HG02759 (cell line): ENCODE data around the gene ELAVL1.
"Not testable (repeated sequence)": the region's sequence is repeated elsewhere in the genome, so short reads cannot be mapped to it uniquely, and the experiment has no call there.

Experiments
- ATAC-seq: cut with Tn5 transposase; IDR thresholded peaks from one replicate; pipeline ENCODE4 v1.9.1; 2021; ENCODE audit warnings: mild to moderate bottlenecking, moderate library complexity; ENCODE audit not compliant: unreplicated experiment

Gene ELAVL1

DNA sequence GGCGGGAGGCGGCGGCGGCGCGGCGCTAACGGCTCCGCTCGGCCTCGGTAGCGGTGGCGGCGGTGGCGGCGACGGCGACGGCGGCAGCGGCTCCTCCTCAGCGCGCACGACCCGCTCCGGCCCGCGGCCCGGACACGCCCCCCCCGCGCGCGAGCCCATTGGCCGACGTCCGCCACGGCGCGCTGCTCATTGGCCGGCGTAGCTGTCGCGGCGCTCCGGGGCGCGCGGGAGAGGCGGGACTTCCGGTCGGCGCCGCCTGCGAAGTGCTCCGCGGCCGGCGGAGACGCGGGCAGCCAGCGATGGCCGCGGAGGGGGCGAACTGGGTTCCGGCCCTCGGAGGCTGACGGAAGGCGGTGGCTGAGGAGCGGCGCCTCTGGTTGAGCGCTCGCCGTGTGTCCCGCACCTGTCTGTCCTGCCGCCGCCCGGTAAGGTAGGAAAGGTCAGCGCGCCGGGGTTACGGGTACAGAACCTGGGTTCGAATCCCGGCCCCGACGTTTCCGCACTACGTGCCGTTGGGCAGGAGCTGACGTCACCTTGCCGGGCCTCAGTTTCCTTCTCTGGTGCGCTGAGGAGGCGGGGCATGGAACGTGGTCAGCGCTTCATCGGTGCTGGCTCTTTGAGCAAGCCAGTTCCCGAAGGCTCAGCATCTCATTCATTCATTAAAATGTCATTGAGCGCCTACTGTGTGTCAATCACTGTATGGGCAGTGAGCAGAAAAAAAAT lies at the start of gene ELAVL1:
ELAVL1 (minus strand) TSS at position 108 of the 723 bp plus-strand sequence. CDS start 13,826 bp downstream, outside the sequence.
- peak; percentile 82 for ATAC-seq

DNA sequence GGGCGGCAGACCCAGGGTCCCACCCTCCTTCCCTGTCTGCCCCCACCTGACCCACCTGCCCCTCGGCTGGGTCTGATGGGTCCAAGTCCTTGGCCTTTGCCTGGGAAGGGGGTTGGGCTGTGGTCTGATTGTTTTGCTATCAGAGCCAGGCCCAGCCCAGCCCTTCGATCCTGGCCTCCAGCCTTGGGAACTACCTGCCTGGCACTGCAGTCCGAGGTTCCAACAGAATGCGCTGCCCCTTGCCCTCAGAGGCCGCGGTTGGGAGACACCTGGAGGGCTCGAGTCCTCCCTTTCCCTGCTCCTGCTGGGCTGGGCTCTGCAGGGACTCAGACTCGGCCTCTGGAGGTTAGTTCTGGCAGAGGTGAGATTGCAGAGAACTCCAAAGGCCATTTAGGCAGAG lies 48.7 kb upstream of the ELAVL1 start:
- ATAC-seq, result no peak

DNA sequence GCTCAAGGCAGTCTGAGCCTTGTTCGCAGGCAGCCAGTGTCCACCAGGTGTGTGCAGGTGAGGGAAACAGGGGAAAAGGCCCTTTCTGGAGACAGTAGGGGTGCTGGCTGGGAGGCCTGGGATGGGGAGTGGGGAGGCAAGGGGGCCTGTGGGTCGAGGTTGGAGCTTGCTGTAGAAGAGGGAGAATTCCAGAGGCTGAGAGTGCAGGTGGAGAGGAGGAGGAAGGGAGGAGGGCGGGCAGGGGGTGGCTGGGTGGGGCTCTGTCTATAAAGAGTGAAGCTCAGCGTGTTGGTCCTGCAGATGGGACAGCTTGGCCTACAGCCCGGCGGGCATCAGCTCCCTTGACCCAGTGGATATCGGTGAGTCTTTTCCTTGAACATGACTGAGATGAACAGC lies 47.0 kb upstream of the ELAVL1 start, which contains the start of gene CCL25:
CCL25 (plus strand) TSS at position 297 of the 396 bp plus-strand sequence. CDS start 290 bp downstream, outside the sequence.
- no peak for ATAC-seq

DNA sequence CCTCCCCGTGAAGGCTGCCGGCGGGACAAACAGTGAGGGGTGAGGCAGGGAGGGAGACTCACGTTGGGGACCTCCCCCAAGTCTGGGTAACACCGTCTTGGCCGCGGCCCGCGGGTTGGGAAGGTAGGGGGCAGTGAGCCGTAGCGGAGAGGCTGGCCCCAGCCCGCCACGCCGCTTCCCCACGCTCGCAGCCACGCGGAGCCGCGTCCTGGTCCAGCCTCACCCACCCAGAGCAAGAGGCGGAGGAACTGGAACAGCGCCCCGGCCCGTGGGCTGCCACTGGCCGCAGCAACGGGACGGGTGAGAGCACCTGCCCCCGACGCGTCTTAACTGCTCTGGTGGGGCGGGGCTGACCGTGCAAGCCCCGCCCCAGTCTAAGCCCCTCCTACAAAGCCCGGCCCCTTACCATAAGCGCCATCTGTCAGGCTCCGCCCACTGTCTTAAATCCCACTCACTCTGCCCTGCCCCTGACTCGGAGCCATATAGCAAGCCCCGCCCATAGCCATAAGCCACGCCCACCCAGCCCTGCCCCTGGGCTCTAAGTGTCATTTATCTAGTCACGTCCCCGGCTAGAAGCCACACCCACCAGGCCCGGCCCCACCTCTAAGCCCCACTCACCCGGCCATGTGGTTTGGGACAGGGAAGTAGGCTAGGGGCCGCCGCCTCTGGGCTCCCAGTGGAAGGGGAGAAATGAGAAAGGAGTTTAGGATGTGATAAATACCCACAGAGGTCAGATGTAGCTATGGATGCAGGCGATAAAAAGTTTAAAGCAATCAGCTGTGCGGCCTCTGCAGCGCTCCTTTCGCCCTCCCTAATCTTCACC lies 45.0 kb upstream of the ELAVL1 start:
- ATAC-seq, result peak; percentile 91

DNA sequence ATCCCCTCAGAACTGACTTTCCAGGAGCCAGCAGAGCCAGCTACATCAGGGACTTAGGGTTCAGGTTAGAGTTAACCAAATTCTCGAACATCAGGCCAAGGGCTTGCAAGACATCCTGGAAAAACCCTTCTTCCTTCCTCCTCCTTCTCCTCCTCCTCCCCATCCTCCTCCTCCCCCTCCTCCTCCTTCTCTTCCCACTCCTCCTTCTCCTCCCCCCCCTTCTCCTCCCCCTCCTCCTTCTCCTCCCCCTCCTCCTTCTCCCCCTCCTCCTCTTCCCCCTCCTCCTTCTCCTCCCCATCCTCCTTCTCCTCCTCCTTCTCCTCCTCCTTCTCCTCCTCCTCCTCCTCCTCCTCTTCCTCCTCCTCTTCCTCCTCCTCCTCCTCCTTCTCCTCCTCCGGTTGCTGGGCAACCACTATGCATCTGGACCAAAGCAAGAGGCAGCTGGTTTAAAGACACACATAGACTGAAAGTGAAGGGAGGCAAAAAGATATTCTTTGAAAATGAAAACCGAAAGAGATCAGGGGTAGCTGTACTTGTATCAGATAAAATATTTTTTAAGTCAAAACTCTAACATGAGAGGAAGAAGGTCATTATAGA lies 41.2 kb upstream of the ELAVL1 start:
- no peak for ATAC-seq

DNA sequence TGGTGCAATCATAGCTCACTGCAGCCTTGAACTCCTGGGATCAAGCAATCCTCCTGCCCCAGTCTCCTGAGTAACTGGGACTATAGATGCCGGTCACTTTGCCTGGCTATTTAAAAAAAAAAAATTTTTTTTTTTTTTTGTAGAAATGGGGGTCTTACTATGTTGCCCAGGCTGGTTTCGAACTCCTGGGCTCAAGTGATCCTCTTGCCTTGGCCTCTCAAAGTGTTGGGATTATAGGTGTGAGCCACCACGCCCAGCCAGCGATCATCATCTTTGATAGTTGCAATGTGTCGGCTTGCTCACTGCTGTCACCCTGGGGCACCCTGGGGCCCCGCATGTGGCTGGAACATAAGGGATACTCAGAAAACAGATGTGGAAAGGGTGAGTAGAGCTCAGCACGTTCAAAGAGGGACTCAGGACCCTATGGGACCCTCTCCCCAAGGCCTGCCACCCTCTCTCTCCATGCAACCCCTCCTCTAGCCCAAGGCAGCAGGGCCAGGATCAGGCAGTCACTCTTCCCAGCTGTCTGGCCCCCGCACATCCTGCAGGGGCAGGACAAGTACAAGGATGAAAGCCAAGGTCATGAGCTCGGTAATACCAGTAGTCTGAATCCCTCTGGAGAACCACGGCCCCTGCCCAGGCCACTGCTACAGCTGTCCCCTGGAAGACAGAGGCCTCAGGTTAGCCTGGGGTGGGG lies 40.6 kb upstream of the ELAVL1 start:
- ATAC-seq, result no peak

DNA sequence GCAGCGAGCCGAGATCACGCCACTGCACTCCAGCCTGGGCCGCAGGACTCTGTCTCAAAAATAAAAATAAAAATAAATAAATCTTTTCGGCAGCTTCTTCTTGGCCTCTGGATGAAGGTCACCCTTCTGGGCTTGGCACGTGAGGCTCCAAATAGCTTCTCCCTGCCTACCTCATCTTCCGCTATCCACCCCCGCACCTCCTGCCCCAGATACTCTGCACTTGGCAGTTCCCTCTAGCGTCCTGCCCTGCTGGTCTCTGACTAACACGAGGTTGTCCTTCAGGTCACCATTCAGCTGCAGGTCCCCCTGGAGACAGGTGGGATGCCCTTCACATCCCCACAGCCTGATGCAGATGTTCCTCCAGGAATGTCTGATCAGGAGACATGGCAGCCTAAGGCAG lies 38.6 kb upstream of the ELAVL1 start:
- ATAC-seq, result no peak

DNA sequence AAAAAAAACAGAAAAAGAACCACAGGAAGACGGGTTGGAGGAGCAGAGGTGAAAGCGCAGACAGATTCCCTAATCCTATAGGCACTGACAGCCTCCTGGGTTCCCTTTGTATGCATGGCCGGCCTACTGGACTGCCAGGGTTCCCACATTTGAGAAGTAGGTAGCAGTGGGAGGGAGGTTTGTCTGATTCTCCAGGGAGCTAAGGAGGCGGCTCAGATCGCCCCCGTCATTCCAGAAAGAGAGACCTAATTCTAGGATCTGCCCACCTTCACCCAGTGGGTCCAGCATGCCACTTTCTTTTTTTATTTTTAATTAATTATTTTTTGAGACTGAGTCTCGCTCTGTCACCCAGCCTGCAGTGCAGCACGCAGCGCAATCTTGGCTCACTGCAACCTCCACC lies 37.5 kb upstream of the ELAVL1 start:
- ATAC-seq, result no peak

DNA sequence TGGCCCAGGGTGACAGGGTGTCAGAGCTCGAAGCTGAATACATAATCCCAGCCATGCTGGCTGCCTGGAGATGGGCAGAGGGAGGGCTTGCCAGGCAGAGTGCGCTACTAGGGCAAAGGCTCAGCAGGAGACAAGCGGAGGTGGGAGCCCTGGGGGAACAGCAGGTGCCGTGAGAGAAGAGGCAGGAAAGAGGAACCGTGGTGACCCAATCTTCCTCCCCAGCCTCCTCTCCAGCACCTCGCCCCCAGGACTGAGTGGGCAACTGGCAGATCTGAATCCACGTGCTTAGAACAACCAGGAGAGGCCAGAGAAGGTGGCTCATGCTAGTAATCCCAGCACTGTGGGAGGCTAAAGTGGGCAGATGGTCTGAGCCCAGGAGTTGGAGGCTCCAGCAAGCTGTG lies 36.1 kb upstream of the ELAVL1 start:
- ATAC-seq, result no peak

DNA sequence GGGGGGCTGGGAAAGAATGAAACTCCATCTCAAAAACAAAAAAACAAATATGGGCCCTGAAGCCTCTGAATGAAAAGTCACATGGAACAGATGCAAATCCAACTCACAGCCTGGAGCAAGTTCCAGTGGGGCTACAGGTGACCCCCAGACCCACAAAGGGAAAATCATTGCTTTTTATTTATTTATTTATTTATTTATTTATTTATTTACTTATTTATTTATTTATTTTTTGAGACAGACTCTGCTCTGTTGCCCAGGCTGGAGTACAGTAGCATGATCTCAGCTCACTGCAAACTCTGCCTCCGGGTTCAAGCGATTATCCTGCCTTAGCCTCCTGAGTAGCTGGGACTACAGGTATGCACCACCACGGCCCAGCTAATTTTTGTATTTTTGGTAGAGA lies 33.8 kb upstream of the ELAVL1 start:
- ATAC-seq, result no peak

DNA sequence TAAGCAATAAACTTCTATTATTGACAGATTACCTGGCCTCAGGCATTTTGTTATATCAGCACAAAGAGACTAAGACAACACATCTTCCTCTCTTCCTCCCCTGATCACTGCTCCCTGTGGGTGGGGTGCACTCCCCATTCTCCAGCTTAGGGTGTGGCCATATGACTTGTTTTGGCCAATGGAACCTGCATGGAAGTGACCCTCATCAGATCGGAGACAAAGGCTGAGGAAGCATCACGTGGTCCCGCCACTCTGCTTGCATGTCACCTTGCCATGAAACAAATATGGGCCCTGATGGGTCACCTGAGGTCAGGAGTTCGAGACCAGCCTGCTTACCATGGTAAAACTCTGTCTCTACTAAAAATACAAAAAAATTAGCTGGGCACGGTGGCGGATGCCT lies 33.4 kb upstream of the ELAVL1 start:
- ATAC-seq, result no peak

DNA sequence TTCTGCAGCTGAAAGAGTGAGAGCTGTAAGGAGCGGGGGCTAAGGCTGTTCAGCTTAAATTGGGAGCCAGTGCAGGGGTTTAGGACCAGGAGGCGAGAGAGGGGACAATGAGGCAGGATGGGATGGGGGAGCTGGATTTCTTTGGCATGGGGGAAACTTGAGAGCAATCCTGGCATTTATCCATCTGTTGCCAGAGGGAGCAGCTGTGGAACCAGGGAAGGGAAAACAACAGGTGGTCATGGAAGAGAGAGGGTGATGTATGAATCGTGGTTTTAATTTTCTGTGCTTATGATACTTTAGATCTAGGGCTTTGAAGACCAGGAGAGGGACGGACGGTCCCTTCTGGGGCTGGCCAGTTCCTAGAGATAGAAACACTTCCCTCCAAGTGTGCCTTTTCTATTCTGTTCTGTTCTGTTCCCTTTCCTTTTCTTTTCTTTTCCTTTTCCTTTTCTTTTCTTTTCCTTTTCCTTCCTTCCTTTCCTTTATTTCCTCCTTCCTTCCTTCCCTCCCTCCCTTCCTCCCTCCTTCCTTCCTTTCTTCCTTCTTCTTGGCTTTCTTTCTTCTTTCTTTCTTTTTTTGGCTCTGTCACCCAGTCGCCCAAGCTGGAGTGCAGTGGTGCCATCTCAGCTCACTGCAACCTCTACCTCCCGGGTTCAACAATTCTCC lies 31.1 kb upstream of the ELAVL1 start:
- ATAC-seq, result no peak

DNA sequence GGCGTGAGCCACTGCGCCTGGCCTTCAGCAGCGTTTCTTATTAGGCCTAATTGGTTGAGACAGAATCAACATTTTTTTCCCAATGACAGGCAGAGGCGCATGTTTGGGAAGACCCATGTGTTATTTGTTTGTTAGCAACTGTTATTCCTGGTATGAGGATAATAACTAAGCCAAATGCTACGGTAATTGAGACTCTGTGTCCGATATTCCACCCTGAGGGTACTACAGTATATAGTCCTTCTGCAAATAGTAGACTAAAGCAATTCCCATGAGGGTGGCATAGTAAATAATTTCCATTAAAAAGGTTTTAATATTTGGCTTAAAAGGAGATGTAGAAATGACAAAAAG lies 28.7 kb upstream of the ELAVL1 start:
- ATAC-seq, result no peak

DNA sequence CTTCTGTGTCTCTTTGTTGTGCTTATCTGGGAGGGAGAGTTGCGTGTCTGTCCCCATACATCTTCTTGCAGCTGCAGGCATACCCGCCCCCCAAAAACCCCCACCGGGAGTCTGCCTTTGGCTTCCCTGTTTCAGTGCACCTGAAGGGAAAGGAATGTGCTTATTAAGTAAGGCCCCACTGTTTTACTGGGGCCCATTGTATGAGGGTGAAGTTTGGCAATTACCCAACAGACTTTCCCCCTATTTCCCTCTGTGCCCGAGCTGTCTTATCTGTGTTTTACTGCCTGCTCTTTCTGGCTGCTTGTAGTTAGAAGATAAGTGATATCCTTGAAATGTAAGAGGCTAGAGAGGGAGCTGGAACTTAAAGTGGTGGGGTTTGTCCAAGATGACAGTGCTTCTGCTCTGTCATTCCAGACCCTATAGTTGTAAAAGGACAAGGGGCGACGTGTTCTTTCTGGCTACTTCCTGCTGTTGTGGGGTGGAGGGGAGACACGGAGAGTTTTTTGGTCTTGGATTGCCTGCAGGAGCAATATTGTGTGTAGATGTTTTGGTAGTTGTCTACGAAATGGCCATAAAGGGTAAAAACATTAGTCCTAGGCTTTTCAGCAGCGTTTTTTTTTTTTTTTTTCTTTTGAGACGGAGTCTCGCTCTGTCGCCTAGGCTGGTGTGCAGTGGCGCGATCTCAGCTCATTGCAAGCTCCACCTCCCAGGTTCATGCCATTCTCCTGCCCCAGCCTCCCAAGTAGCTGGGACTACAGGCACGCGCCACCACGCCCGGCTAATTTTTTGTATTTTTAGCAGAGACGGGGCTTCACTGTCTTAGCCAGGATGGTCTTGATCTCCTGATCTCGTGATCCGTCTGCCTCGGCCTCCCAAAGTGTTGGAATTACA lies 28.1 kb upstream of the ELAVL1 start:
- not testable (repeated sequence) for ATAC-seq

DNA sequence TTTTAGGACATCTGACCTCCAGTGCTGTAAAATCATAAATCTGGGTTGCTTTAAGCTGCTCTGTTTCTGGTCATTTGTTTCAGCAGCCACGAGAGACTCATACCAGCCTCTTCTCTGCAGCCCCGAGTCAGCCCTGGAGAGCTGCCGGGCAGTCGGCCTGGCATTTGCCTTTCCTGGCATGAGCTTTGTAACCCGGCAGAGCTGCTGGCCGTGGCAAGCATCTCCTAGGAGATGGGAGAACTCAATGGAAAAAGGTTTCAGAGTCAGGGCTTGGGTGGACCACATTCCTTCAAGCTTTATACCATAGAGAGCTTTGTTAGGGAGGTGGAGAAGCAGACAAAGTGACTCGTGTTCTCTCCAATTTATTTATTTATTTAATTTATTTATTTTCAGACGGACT lies 25.5 kb upstream of the ELAVL1 start:
- ATAC-seq, result no peak

DNA sequence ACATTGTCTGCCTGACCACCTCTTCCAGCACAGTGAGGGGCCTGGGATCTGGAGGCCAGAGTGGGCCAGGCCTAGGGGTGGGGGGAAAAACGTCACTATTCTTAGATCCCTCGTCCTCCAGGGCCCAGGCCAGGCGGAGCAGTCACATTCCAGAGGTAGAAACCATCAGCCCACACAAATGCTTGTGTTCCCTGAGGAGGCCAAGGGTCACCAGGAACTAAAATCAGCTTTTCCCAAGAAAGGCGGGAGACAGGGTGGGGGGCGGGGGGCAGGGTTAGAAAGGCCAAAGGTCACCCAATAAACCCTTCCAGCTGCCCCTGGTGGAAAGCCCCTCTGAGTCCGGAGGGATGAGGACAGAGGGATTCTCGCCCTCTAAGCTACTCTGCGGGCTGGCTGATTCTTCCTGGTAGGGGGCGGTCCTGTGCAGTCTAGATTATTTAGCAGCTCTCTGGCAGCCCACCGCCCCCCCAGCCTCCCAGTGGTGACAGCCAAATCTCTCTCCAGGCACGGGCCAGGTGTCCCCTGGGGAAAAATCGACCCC lies 23.6 kb upstream of the ELAVL1 start:
- ATAC-seq, result no peak

DNA sequence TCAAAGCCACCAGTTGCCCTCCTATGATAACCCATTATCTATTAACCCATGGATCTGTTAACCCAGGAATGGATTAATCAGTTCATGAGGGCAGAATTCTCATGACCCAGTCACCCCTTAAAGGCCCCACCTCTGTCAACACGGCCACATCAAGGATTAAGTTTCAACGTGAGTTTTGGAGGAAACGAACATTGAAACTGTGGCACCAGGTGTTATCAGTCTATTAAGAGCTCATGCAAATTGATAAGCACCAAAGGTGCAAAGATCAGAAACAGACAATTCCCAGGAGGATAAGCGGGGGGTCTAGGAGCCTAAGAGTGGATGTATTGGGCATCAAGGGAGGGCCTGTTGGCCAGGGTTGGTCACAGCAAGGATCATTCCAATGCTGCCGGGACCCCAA lies 19.9 kb upstream of the ELAVL1 start:
- ATAC-seq, result no peak

DNA sequence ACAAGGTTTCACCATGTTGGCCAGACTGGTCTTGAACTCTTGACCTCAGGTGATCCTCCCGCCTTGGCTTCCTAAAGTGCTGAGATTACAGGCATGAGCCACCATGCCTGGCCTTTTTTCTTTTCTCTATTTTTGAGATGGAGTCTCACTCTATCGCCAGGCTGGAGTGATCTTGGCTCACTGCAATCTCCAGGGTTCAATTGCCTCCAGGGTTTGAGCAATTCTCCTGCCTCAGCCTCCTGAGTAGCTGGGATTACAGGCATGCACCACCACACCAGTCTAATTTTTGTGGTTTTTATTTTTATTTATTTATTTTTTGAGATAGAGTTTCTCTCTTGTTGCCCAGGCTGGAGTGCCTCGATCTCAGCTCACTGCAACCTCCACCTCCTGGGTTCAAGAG lies 18.8 kb upstream of the ELAVL1 start:
- ATAC-seq, result not testable (repeated sequence)

DNA sequence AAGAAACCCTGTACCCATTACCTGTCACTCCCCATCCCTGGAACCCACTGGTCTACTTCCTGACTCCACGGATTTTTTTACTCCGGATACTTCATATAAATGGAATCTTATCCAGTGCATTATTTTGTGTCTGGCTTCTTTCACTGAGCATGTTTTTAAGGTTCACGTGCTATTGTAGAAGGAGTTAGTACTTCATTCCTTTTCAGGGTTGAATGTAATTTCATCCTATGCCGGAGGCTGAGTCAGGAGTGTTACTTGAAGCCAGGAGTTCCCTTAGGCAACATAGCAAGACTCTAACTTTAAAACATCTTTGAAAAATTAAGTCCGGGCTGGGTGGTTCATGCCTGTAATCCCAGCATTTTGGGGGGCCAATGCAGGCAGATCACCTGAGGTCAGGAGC lies 17.9 kb upstream of the ELAVL1 start:
- no peak for ATAC-seq
